ENCODE measurements around the gene USP40. TPM values are rescaled to one million over a fixed set of nuclear protein-coding genes. Genes with fewer than 3 reads are reported as not detected.

Gene USP40
- total RNA-seq, 8 experiments from 2014 or later, result 13.4 to 79.9 (median 27.8) TPM

- Histone ChIP-seq H3K27ac (no peak overlapping the region), H3K4me3 (no peak overlapping the region), H3K4me1 (replicated peaks in 1 of 2) (peaks cover 10 to 14% of the 10 kb centered on the region in 2 donors)
- peak in 2 of 8 experiments; percentile 10 to 50 for ATAC-seq (replicated peaks in 6 of 8)
- WGBS, 10 experiments, result 58 to 100% (median 90%) methylated on average over 2 to 3 of the region's 4 CpGs; no CpG with 5 or more reads in 5 of the 10 experiments
- in situ Hi-C loops (cut with MboI; ENCODE audit: low pct_unique_long_range_greater_than_20kb in 2 of 9, low sequenced_read_pairs in 9 of 9, unreplicated experiment in 9 of 9), result no loop called here
These were observed 118.0 kb downstream of the USP40 start for GRCh38 chr2:233448575-233448974.

GRCh38 chr2:233448220-233448559 is 118.4 kb downstream of the USP40 start:
- Histone ChIP-seq H3K27ac (no peak overlapping the region), H3K4me3 (no peak overlapping the region), H3K4me1 (replicated peaks in 1 of 2) (peaks cover 10 to 14% of the 10 kb centered on the region in 2 donors)
- in situ Hi-C loops (cut with MboI; ENCODE audit: low pct_unique_long_range_greater_than_20kb in 2 of 9, low sequenced_read_pairs in 9 of 9, unreplicated experiment in 9 of 9), result no loop called here
- 0 to 100% (median 87%) methylated on average over 1 to 6 of the region's 11 CpGs; no CpG with 5 or more reads in 2 of the 10 experiments for WGBS, 10 experiments
- ATAC-seq (replicated peaks in 6 of 8), result peak in 1 of 8 experiments; percentile 12

- 67 to 100% (median 95%) methylated on average over 1 to 8 of the region's 15 CpGs; no CpG with 5 or more reads in 3 of the 10 experiments for WGBS, 10 experiments
- no peak overlapping the region for H3K4me3 ChIP-seq
- peaks cover 10 to 14% of the 10 kb centered on the region in 2 donors for H3K4me1 ChIP-seq (replicated peaks in 1 of 2)
- in situ Hi-C loops (cut with MboI; ENCODE audit: low pct_unique_long_range_greater_than_20kb in 2 of 9, low sequenced_read_pairs in 9 of 9, unreplicated experiment in 9 of 9), result no loop called here
- ATAC-seq (replicated peaks in 6 of 8), result no peak
- H3K27ac ChIP-seq, result no peak overlapping the region
These were observed 118.9 kb downstream of the USP40 start for GRCh38 chr2:233447506-233448219.

GRCh38 chr2:233446606-233447305 is 119.8 kb downstream of the USP40 start:
- H3K4me3 ChIP-seq, result no peak overlapping the region
- in situ Hi-C loops (cut with MboI; ENCODE audit: low pct_unique_long_range_greater_than_20kb in 2 of 9, low sequenced_read_pairs in 9 of 9, unreplicated experiment in 9 of 9), result no loop called here
- H3K4me1 ChIP-seq (replicated peaks in 1 of 2), result peaks cover 10 to 14% of the 10 kb centered on the region in 2 donors
- 90 to 100% (median 96%) methylated on average over 1 to 16 of the region's 37 CpGs; no CpG with 5 or more reads in 4 of the 10 experiments for WGBS, 10 experiments
- H3K27ac ChIP-seq, result peak overlapping the region in 1 of 2 donors; percentile 52
- ATAC-seq (replicated peaks in 6 of 8), result peak in 1 of 8 experiments; percentile 7

- no peak overlapping the region for H3K4me3 ChIP-seq
- in situ Hi-C loops (cut with MboI; ENCODE audit: low pct_unique_long_range_greater_than_20kb in 2 of 9, low sequenced_read_pairs in 9 of 9, unreplicated experiment in 9 of 9), result no loop called here
- no peak overlapping the region for H3K27ac ChIP-seq
- H3K4me1 ChIP-seq (replicated peaks in 1 of 2), result peaks cover 10 to 14% of the 10 kb centered on the region in 2 donors
- no peak for ATAC-seq (replicated peaks in 6 of 8)
- 60 to 100% (median 83%) methylated on average over 1 of the region's 1 CpG; no CpG with 5 or more reads in 7 of the 10 experiments for WGBS, 10 experiments
These were observed 120.5 kb downstream of the USP40 start for GRCh38 chr2:233446121-233446520.

GRCh38 chr2:233445152-233445830 is 121.3 kb downstream of the USP40 start:
- no peak overlapping the region for H3K4me3 ChIP-seq
- ATAC-seq (replicated peaks in 6 of 8), result no peak
- 92 to 100% (median 100%) methylated on average over 1 to 9 of the region's 18 CpGs; no CpG with 5 or more reads in 5 of the 10 experiments for WGBS, 10 experiments
- in situ Hi-C loops (cut with MboI; ENCODE audit: low pct_unique_long_range_greater_than_20kb in 2 of 9, low sequenced_read_pairs in 9 of 9, unreplicated experiment in 9 of 9), result no loop called here
- H3K27ac ChIP-seq, result no peak overlapping the region
- H3K4me1 ChIP-seq (replicated peaks in 1 of 2), result peaks cover 8 to 13% of the 10 kb centered on the region in 2 donors

- in situ Hi-C loops (cut with MboI; ENCODE audit: low pct_unique_long_range_greater_than_20kb in 2 of 9, low sequenced_read_pairs in 9 of 9, unreplicated experiment in 9 of 9), result no loop called here
- Histone ChIP-seq H3K4me3 (no peak overlapping the region), H3K27ac (no peak overlapping the region), H3K4me1 (replicated peaks in 1 of 2) (peaks cover 3 to 11% of the 10 kb centered on the region in 2 donors)
- WGBS, 10 experiments, result 88 to 100% (median 100%) methylated on average over 2 to 9 of the region's 11 CpGs; no CpG with 5 or more reads in 3 of the 10 experiments
- no peak for ATAC-seq (replicated peaks in 6 of 8)
These were observed 122.1 kb downstream of the USP40 start for GRCh38 chr2:233444501-233444900.

GRCh38 chr2:233443511-233444183 is 122.9 kb downstream of the USP40 start:
- ATAC-seq (replicated peaks in 6 of 8), result peak; percentile 27 to 86 (median 66)
- 41 to 86% (median 59%) methylated on average over 1 to 11 of the region's 18 CpGs; no CpG with 5 or more reads in 1 of the 10 experiments for WGBS, 10 experiments
- in situ Hi-C loops (cut with MboI; ENCODE audit: low pct_unique_long_range_greater_than_20kb in 2 of 9, low sequenced_read_pairs in 9 of 9, unreplicated experiment in 9 of 9), result no loop called here
- peaks cover 3 to 11% of the 10 kb centered on the region in 2 donors for H3K4me1 ChIP-seq (replicated peaks in 1 of 2)
- H3K4me3 ChIP-seq, result no peak overlapping the region
- H3K27ac ChIP-seq, result no peak overlapping the region

GRCh38 chr2:233442028-233442310 is 124.6 kb downstream of the USP40 start:
- Histone ChIP-seq H3K27ac (no peak overlapping the region), H3K4me1 (replicated peaks in 1 of 2) (peaks cover 0 to 6% of the 10 kb centered on the region in 2 donors), H3K4me3 (no peak overlapping the region)
- WGBS, 10 experiments, result 67 to 100% (median 100%) methylated on average over 1 to 2 of the region's 4 CpGs; no CpG with 5 or more reads in 5 of the 10 experiments
- no peak for ATAC-seq (replicated peaks in 6 of 8)
- in situ Hi-C loops (cut with MboI; ENCODE audit: low pct_unique_long_range_greater_than_20kb in 2 of 9, low sequenced_read_pairs in 9 of 9, unreplicated experiment in 9 of 9), result no loop called here

GRCh38 chr2:233441161-233442027 is 125.2 kb downstream of the USP40 start:
- in situ Hi-C loops (cut with MboI; ENCODE audit: low pct_unique_long_range_greater_than_20kb in 2 of 9, low sequenced_read_pairs in 9 of 9, unreplicated experiment in 9 of 9), result no loop called here
- Histone ChIP-seq H3K4me1 (replicated peaks in 1 of 2) (peaks cover 0 to under 1% of the 10 kb centered on the region in 2 donors), H3K4me3 (no peak overlapping the region), H3K27ac (no peak overlapping the region)
- no peak for ATAC-seq (replicated peaks in 6 of 8)
- WGBS, 10 experiments, result 83 to 100% (median 95%) methylated on average over 1 to 12 of the region's 26 CpGs; no CpG with 5 or more reads in 1 of the 10 experiments

GRCh38 chr2:233440714-233441113 is 125.9 kb downstream of the USP40 start:
- in situ Hi-C loops (cut with MboI; ENCODE audit: low pct_unique_long_range_greater_than_20kb in 2 of 9, low sequenced_read_pairs in 9 of 9, unreplicated experiment in 9 of 9), result no loop called here
- Histone ChIP-seq H3K27ac (no peak overlapping the region), H3K4me3 (no peak overlapping the region), H3K4me1 (replicated peaks in 1 of 2) (no peaks in the 10 kb centered on the region)
- no peak for ATAC-seq (replicated peaks in 6 of 8)
- 60 to 100% (median 90%) methylated on average over 1 to 3 of the region's 9 CpGs; no CpG with 5 or more reads in 4 of the 10 experiments for WGBS, 10 experiments

- no peak for ATAC-seq (replicated peaks in 6 of 8)
- in situ Hi-C loops (cut with MboI; ENCODE audit: low pct_unique_long_range_greater_than_20kb in 2 of 9, low sequenced_read_pairs in 9 of 9, unreplicated experiment in 9 of 9), result no loop called here
- H3K27ac ChIP-seq, result no peak overlapping the region
- H3K4me1 ChIP-seq (replicated peaks in 1 of 2), result no peaks in the 10 kb centered on the region
- WGBS, 10 experiments, result 79 to 100% (median 97%) methylated on average over 1 to 5 of the region's 17 CpGs; no CpG with 5 or more reads in 5 of the 10 experiments
- H3K4me3 ChIP-seq, result no peak overlapping the region
These were observed 126.3 kb downstream of the USP40 start for GRCh38 chr2:233440314-233440713.
